Loucy (cell line): ENCODE results near the gene DENND6B.

ENCODE experiments used
- CTCF ChIP-seq: fragments of 200-600 bp; sonication (generic); conservative IDR thresholded peaks from 2 replicates; pipeline ENCODE4 v1.5.1; 2014; ENCODE audit warnings: mild to moderate bottlenecking, antibody characterized with exemption, low read length
- EZH2phosphoT487 ChIP-seq: fragments of 200-600 bp; IDR thresholded peaks from 2 replicates; pipeline ENCODE4 v1.6.1; 2018; ENCODE audit warnings: antibody characterized with exemption, mild to moderate bottlenecking, moderate library complexity, borderline replicate concordance

- no peak for TF ChIP-seq CTCF
- no peak for TF ChIP-seq EZH2phosphoT487
Observed at GRCh38 chr22:50269573-50269969, 57.2 kb downstream of the DENND6B start.
